Right hindlimb (tissue), 1 donor: Measurements from ENCODE around the gene ERCC8.

Experiments
- DNase-seq: peaks from one replicate; pipeline ENCODE4 v3.0.0-alpha.2; 2018

The ERCC8 gene

DNA sequence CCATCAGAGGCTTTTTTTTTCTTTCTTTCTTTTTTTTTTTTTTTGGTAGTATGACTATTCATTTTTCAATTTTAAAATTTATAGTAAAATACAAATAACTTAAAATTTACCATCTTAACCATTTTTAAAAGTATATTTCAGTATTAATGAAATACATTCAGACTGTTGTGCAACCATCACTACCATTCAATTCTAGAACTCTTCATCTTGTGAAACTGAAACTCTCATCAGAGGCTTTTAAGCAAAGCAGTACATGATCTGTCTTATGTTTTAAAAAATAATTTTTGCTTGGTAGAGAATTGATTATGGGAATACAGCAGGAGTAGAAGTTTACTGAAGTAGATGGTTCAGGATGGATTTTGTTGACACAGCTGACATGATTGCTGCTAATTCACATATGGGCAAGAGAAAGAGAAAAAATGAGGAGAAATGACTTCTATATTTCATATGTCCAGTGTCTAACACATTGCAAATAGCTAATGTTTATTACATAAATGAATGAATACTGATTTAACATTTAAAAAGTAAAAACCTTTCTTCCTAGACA, 114.2 kb downstream of the ERCC8 start:
- DNase-seq, result no peak

GRCh38 chr5:60829490-60830266, 115.2 kb downstream of the ERCC8 start:
- DNase-seq, result no peak

DNA sequence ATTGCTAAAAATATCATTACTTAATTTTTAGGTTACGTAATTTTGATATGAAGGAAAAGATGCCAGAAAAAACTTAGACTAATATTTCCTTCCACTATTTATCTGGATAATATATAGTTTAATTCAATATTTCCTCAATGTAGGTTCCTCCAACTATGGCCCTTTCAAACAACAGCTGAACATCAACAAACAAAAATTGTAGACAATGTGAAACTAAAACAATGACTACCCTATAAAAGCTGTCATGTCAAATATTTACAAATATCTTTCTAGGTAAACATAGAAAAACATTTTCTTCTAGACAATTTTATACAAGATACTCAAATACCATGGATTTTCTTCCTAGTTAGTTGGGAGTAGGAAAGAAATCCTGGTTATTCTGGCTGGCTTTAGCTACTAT, 117.7 kb downstream of the ERCC8 start:
- no peak for DNase-seq

DNA sequence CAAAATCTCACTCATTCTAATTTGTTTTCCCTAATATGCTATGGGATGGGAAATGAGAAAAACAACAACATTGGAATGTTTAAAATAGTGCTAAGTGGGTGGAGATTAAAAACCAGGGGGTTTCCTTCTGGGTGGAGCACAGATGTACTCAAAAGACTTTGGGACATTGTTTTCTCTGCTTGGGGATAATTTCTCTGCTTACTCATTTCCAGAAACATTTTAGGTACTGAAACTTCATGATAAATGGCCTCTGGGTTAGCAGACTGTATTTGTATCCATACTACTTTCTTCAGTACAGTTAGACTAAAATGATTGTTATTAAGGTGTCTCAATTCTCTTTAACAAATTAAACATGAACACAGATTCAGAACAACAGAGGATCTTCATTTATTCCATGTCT, 118.2 kb downstream of the ERCC8 start:
- no peak for DNase-seq
